Measurements from ENCODE around the gene LOXHD1.

The LOXHD1 gene

GRCh38 chr18:46574743-46575115 is 82.3 kb downstream of the LOXHD1 start:
- POLR2A ChIA-PET: no interaction called here
- Histone ChIP-seq H3K4me1 (ENCODE audit: control insufficient read depth, insufficient read depth, low read length) (no peaks in the 10 kb centered on the region), H3K36me3 (ENCODE audit: control insufficient read depth in 2 of 2, insufficient read depth in 1 of 2, low read length in 2 of 2) (no peaks in the 10 kb centered on the region), H3K4me3 (ENCODE audit: low read depth, low read length) (no peak overlapping the region), H3K27ac (ENCODE audit: extremely low read depth, low read depth, low read length) (no peak overlapping the region), H3K9me3 (ENCODE audit: control insufficient read depth, insufficient read depth, low read depth, low read length) (no peaks in the 10 kb centered on the region)
- CTCF ChIA-PET: interaction anchor here (0.7 kb wide), 1 partner anchor 46 kb away, joined by 3 read pairs; no protein-coding TSS in a partner anchor
- TF ChIP-seq ZBTB20 (tag by site-specific recombination; IDR thresholded peaks at IDR 0.05) (no peak), ZNF654 (tag by site-specific recombination; IDR thresholded peaks at IDR 0.05; ENCODE audit: low read depth) (no peak), INSM2 (tag by site-specific recombination; IDR thresholded peaks at IDR 0.05) (no peak), ZNF354C (tag by site-specific recombination; IDR thresholded peaks at IDR 0.05; ENCODE audit: borderline replicate concordance, low read depth) (no peak), ZNF571 (tag by site-specific recombination; IDR thresholded peaks at IDR 0.05) (no peak), ZNF530 (tag by site-specific recombination; IDR thresholded peaks at IDR 0.05; ENCODE audit: low read depth) (no peak), ZNF558 (tag by site-specific recombination; IDR thresholded peaks at IDR 0.05) (no peak), ZNF394 (tag by site-specific recombination; IDR thresholded peaks at IDR 0.05; ENCODE audit: borderline replicate concordance) (no peak), ZBTB48 (tag by site-specific recombination; IDR thresholded peaks at IDR 0.05) (no peak), ELK4 (IDR thresholded peaks at IDR 0.05; ENCODE audit: borderline replicate concordance, low read depth, low read length) (no peak), ZNF324 (tag by site-specific recombination; IDR thresholded peaks at IDR 0.05) (no peak), ZNF660 (tag by site-specific recombination; IDR thresholded peaks at IDR 0.05) (no peak), CTCF (tag by site-specific recombination; IDR thresholded peaks at IDR 0.05) (no peak), ZNF391 (tag by site-specific recombination; IDR thresholded peaks at IDR 0.05; ENCODE audit: borderline replicate concordance, low read depth) (no peak), ZNF266 (tag by site-specific recombination; IDR thresholded peaks at IDR 0.05; ENCODE audit: low read depth) (no peak), ZNF521 (tag by site-specific recombination; IDR thresholded peaks at IDR 0.05) (no peak), BCL11A (tag by site-specific recombination; IDR thresholded peaks at IDR 0.05; ENCODE audit: low read depth) (no peak), ZNF175 (tag by site-specific recombination; IDR thresholded peaks at IDR 0.05) (no peak), ZNF449 (tag by site-specific recombination; IDR thresholded peaks at IDR 0.05) (no peak)

GRCh38 chr18:46574000-46574742 is 82.8 kb downstream of the LOXHD1 start:
- CTCF ChIA-PET: interaction anchor here (0.7 kb wide), 2 partner anchors 20 to 45 kb away, joined by 3 read pairs; no protein-coding TSS in a partner anchor

More at GRCh38 chr18:46574000-46574742, 82.8 kb downstream of the LOXHD1 start:
- Histone ChIP-seq H3K9me3 (ENCODE audit: control insufficient read depth, insufficient read depth, low read depth, low read length) (no peaks in the 10 kb centered on the region), H3K36me3 (ENCODE audit: control insufficient read depth in 2 of 2, insufficient read depth in 1 of 2, low read length in 2 of 2) (no peaks in the 10 kb centered on the region), H3K4me1 (ENCODE audit: control insufficient read depth, insufficient read depth, low read length) (no peaks in the 10 kb centered on the region), H3K27ac (ENCODE audit: extremely low read depth, low read depth, low read length) (no peak overlapping the region), H3K4me3 (ENCODE audit: low read depth, low read length) (no peak overlapping the region)
- POLR2A ChIA-PET: no interaction called here
- no peak for TF ChIP-seq WT1 (tag by site-specific recombination; IDR thresholded peaks at IDR 0.05)
- no peak for TF ChIP-seq KLF10 (tag by site-specific recombination; IDR thresholded peaks at IDR 0.05)
- no peak for TF ChIP-seq ZNF585B (tag by site-specific recombination; IDR thresholded peaks at IDR 0.05)
- no peak for TF ChIP-seq SP2 (tag by site-specific recombination; IDR thresholded peaks at IDR 0.05)
- no peak for TF ChIP-seq ZSCAN23 (tag by site-specific recombination; IDR thresholded peaks at IDR 0.05)
- no peak for TF ChIP-seq ZNF747 (tag by site-specific recombination; IDR thresholded peaks at IDR 0.05)
- no peak for TF ChIP-seq ZNF132 (tag by site-specific recombination; IDR thresholded peaks at IDR 0.05; ENCODE audit: borderline replicate concordance)

All from HEK293 (cell line).